Calu3 (cell line): ENCODE results near the gene TBC1D2. TPM values are rescaled to one million over a fixed set of nuclear protein-coding genes. Genes with fewer than 3 reads are reported as not detected.
"Not testable (repeated sequence)": the region's sequence is repeated elsewhere in the genome, so short reads cannot be mapped to it uniquely, and the experiment has no call there.

Experiments
- BruUV-seq: library from RNA; stranded (reverse); fragments of 400-500 nt; replicated peaks from 2 replicates; lab custom pipeline; 2021; lab: Mats Ljungman, UMichigan
- CTCF ChIA-PET: fragments of 300-600 bp; sonication (Branson Sonifier 250); formaldehyde crosslinking; loops from one replicate; lab custom pipeline; 2022; ENCODE audit warnings: antibody characterized with exemption; lab: Charles Lee
- DNase-seq: peaks from one replicate; pipeline ENCODE4 v3.0.0; 2022
- H3K27ac Mint-ChIP-seq: one replicate; pipeline ENCODE4 v1.8.0; 2022; ENCODE audit warnings: mixed read lengths; ENCODE audit not compliant: unreplicated experiment
- H3K27me3 Mint-ChIP-seq: one replicate; pipeline ENCODE4 v1.8.0; 2022; ENCODE audit warnings: mixed read lengths; ENCODE audit not compliant: unreplicated experiment
- H3K36me3 Mint-ChIP-seq: one replicate; pipeline ENCODE4 v1.8.0; 2022; ENCODE audit warnings: mild to moderate bottlenecking, moderate library complexity, mixed read lengths; ENCODE audit not compliant: insufficient read depth, unreplicated experiment
- H3K4me1 Mint-ChIP-seq: one replicate; pipeline ENCODE4 v1.8.0; 2022; ENCODE audit warnings: mild to moderate bottlenecking, low read depth, mixed read lengths; ENCODE audit not compliant: unreplicated experiment
- H3K4me3 Mint-ChIP-seq: one replicate; pipeline ENCODE4 v1.8.0; 2022; ENCODE audit warnings: mild to moderate bottlenecking, low read depth, moderate library complexity, mixed read lengths; ENCODE audit not compliant: unreplicated experiment
- H3K9me3 Mint-ChIP-seq: one replicate; pipeline ENCODE4 v1.8.0; 2022; ENCODE audit warnings: low read depth, mixed read lengths; ENCODE audit not compliant: unreplicated experiment
- CTCF ChIP-seq: fragments of 200-600 bp; IDR thresholded peaks from one replicate; pipeline ENCODE4 v1.8.0; 2022; ENCODE audit warnings: antibody characterized with exemption; ENCODE audit not compliant: unreplicated experiment
- intact Hi-C: fragments of 100-400 bp; cut with micrococcal nuclease; formaldehyde crosslinking; loops from one replicate; pipeline ENCODE4 v1.10.0; 2022; ENCODE audit not compliant: unreplicated experiment
- total RNA-seq: library from RNA; stranded (reverse); gene quantifications from 2 replicates; pipeline ENCODE4 v1.2.3, GENCODE V29; 2022

The TBC1D2 gene
- total RNA-seq, 1 experiment from 2014 or later, result 8.3 TPM

- Mint-ChIP-seq H3K36me3 (no peaks in the 10 kb centered on the region), H3K9me3 (no peaks in the 10 kb centered on the region), H3K27me3 (peaks cover 33% of the 10 kb centered on the region), H3K4me3 (no peak overlapping the region), H3K4me1 (peaks cover 8% of the 10 kb centered on the region), H3K27ac (no peak overlapping the region)
- intact Hi-C loops, result no loop called here
- DNase-seq, result no peak
- CTCF ChIA-PET, result no interaction called here
- no TSS peak for BruUV-seq
- TF ChIP-seq CTCF, result no peak
Observed at GRCh38 chr9:98287384-98287783, 31.9 kb upstream of the TBC1D2 start.

GRCh38 chr9:98285446-98285845 is 30.0 kb upstream of the TBC1D2 start:
- Mint-ChIP-seq H3K36me3 (no peaks in the 10 kb centered on the region), H3K4me1 (peaks cover 8% of the 10 kb centered on the region), H3K27me3 (peaks cover 30% of the 10 kb centered on the region), H3K9me3 (no peaks in the 10 kb centered on the region), H3K27ac (no peak overlapping the region), H3K4me3 (no peak overlapping the region)
- intact Hi-C loops, result no loop called here
- TF ChIP-seq CTCF, result no peak
- CTCF ChIA-PET, result no interaction called here
- BruUV-seq, result no TSS peak
- DNase-seq, result no peak

GRCh38 chr9:98284754-98285153 is 29.3 kb upstream of the TBC1D2 start:
- CTCF ChIA-PET, result no interaction called here
- intact Hi-C loops, result no loop called here
- DNase-seq, result no peak
- Mint-ChIP-seq H3K36me3 (no peaks in the 10 kb centered on the region), H3K4me3 (no peak overlapping the region), H3K27me3 (peaks cover 36% of the 10 kb centered on the region), H3K4me1 (peaks cover 8% of the 10 kb centered on the region), H3K27ac (no peak overlapping the region), H3K9me3 (no peaks in the 10 kb centered on the region)
- TF ChIP-seq CTCF, result no peak
- BruUV-seq, result no TSS peak

GRCh38 chr9:98283143-98283542 is 27.7 kb upstream of the TBC1D2 start:
- intact Hi-C loops, DNase-seq, H3K9me3 Mint-ChIP-seq, H3K27ac Mint-ChIP-seq, H3K4me3 Mint-ChIP-seq, H3K36me3 Mint-ChIP-seq, BruUV-seq, H3K4me1 Mint-ChIP-seq: not testable (repeated sequence)
- CTCF ChIA-PET, result interaction anchor here (0.6 kb wide), 1 partner anchor 12 kb away, joined by 3 read pairs; no protein-coding TSS in a partner anchor
- peaks cover 52% of the 10 kb centered on the region for H3K27me3 Mint-ChIP-seq

GRCh38 chr9:98281281-98281680 is 25.8 kb upstream of the TBC1D2 start:
- CTCF ChIA-PET, result no interaction called here
- intact Hi-C loops, result no loop called here
- Mint-ChIP-seq H3K4me1 (peaks cover 8% of the 10 kb centered on the region), H3K27me3 (peaks cover 56% of the 10 kb centered on the region), H3K9me3 (no peaks in the 10 kb centered on the region), H3K4me3 (no peak overlapping the region), H3K36me3 (no peaks in the 10 kb centered on the region), H3K27ac (no peak overlapping the region)
- no TSS peak for BruUV-seq
- DNase-seq, result no peak
- no peak for TF ChIP-seq CTCF
